ENCODE data around the gene MRGPRG. TPM values are rescaled to one million over a fixed set of nuclear protein-coding genes. Genes with fewer than 3 reads are reported as not detected.

Gene MRGPRG
- total RNA-seq, 1 experiment from 2014 or later: not detected

- Histone ChIP-seq H3K9ac (ENCODE audit: low read length) (no peak overlapping the region), H3K27ac (ENCODE audit: low read depth, low read length) (no peak overlapping the region), H3K4me2 (ENCODE audit: low read length) (no peak overlapping the region), H3K4me1 (ENCODE audit: control insufficient read depth in 1 of 2, insufficient read depth in 2 of 2, low read length in 2 of 2) (no peaks in the 10 kb centered on the region), H4K20me1 (ENCODE audit: insufficient read depth) (no peaks in the 10 kb centered on the region), H3K27me3 (ENCODE audit: insufficient read depth, low read length) (peaks cover 1% of the 10 kb centered on the region; the same call in 1 of the 2 replicates), H3K79me2 (ENCODE audit: insufficient read depth, low read length) (no peaks in the 10 kb centered on the region), H3K9me2 (ENCODE audit: insufficient read depth) (no peaks in the 10 kb centered on the region), H3K36me3 (ENCODE audit: control insufficient read depth in 1 of 2, insufficient read depth in 2 of 2, low read length in 2 of 2) (no peaks in the 10 kb centered on the region), H3K9me3 (ENCODE audit: control insufficient read depth in 1 of 2, insufficient read depth in 1 of 2, low read depth in 1 of 2, low read length in 2 of 2) (no peaks in the 10 kb centered on the region), H3K4me3 (replicated peaks in 1 of 2; ENCODE audit: low read depth in 1 of 2, low read length in 2 of 2) (no peak overlapping the region), H2AFZ (ENCODE audit: low read depth, low read length, poor library complexity, severe bottlenecking) (no peak overlapping the region)
- DNase-seq (ENCODE audit: low read depth, low spot score) (peak; percentile 6), ATAC-seq (peak; percentile 88)
- CTCF ChIA-PET: interaction anchor here (0.7 to 1.2 kb wide), 8 partner anchors 10 to 661 kb away, joined by 3 to 5 read pairs (median 3); no protein-coding TSS in a partner anchor
- intact Hi-C loops (cut with micrococcal nuclease): no loop called here
- RAD21 ChIA-PET (ENCODE audit: low non-redundant PET in 1 of 2, low total read pairs in 2 of 2, uncharacterized antibody in 2 of 2, unreplicated experiment in 2 of 2): no interaction called here
- TF ChIP-seq CTCF (IDR thresholded peaks at IDR 0.05 in 2 of 3, conservative IDR thresholded peaks at IDR 0.05 in 1 of 3; ENCODE audit: borderline replicate concordance in 1 of 3, insufficient read depth in 1 of 3, low read depth in 2 of 3, low read length in 2 of 3): peak; percentile 56 to 75 (median 70); a peak in 5 of 6 replicates
- no peak for TF ChIP-seq JUND (IDR thresholded peaks at IDR 0.05)
- peak; percentile 62 for TF ChIP-seq RAD21 (IDR thresholded peaks at IDR 0.05; ENCODE audit: low read depth)
- POLR2A ChIA-PET: no interaction called here
- BruUV-seq (replicated peaks): no TSS peak
These were observed 23.1 kb downstream of the MRGPRG start for GRCh38 chr11:3195251-3196160.

- no peak overlapping the region for H3K27ac ChIP-seq (ENCODE audit: low read depth, low read length)
- no peak for ATAC-seq
- no peak overlapping the region for H3K9ac ChIP-seq (ENCODE audit: low read length)
- no peak overlapping the region for H2AFZ ChIP-seq (ENCODE audit: low read depth, low read length, poor library complexity, severe bottlenecking)
- H3K4me1 ChIP-seq (ENCODE audit: control insufficient read depth in 1 of 2, insufficient read depth in 2 of 2, low read length in 2 of 2): no peaks in the 10 kb centered on the region
- CTCF ChIA-PET: no interaction called here
- no peaks in the 10 kb centered on the region for H3K9me2 ChIP-seq (ENCODE audit: insufficient read depth)
- H3K4me2 ChIP-seq (ENCODE audit: low read length): no peak overlapping the region
- intact Hi-C loops (cut with micrococcal nuclease): no loop called here
- POLR2A ChIA-PET: no interaction called here
- H3K27me3 ChIP-seq (ENCODE audit: insufficient read depth, low read length): no peaks in the 10 kb centered on the region
- H3K9me3 ChIP-seq (ENCODE audit: control insufficient read depth in 1 of 2, insufficient read depth in 1 of 2, low read depth in 1 of 2, low read length in 2 of 2): no peaks in the 10 kb centered on the region
- DNase-seq (ENCODE audit: low read depth, low spot score): no peak
- no peak for TF ChIP-seq POLR2AphosphoS5 (IDR thresholded peaks at IDR 0.05; ENCODE audit: low read depth, low read length)
- TF ChIP-seq EGR1 (IDR thresholded peaks at IDR 0.05; ENCODE audit: low read depth): no peak
- no peak for TF ChIP-seq EZH2phosphoT487 (IDR thresholded peaks at IDR 0.05; ENCODE audit: borderline replicate concordance)
- TF ChIP-seq SP1 (IDR thresholded peaks at IDR 0.05; ENCODE audit: low read depth): no peak
- TF ChIP-seq POLR2A (IDR thresholded peaks at IDR 0.05; ENCODE audit: borderline replicate concordance, extremely low read depth, insufficient read depth, insufficient read length): no peak
- TF ChIP-seq ELF1 (IDR thresholded peaks at IDR 0.05; ENCODE audit: borderline replicate concordance, low read depth): no peak
- TF ChIP-seq CBX3 (IDR thresholded peaks at IDR 0.05; ENCODE audit: low read depth): no peak
- TF ChIP-seq FOSL1 (IDR thresholded peaks at IDR 0.05; ENCODE audit: low read depth): no peak
- TF ChIP-seq SIN3A (IDR thresholded peaks at IDR 0.05; ENCODE audit: low read depth): no peak
- no peak for TF ChIP-seq CTCF (IDR thresholded peaks at IDR 0.05 in 2 of 3, conservative IDR thresholded peaks at IDR 0.05 in 1 of 3; ENCODE audit: borderline replicate concordance in 1 of 3, insufficient read depth in 1 of 3, low read depth in 2 of 3, low read length in 2 of 3)
- no peaks in the 10 kb centered on the region for H3K79me2 ChIP-seq (ENCODE audit: insufficient read depth, low read length)
- no peaks in the 10 kb centered on the region for H3K36me3 ChIP-seq (ENCODE audit: control insufficient read depth in 1 of 2, insufficient read depth in 2 of 2, low read length in 2 of 2)
- no TSS peak for BruUV-seq (replicated peaks)
- no peak overlapping the region for H3K4me3 ChIP-seq (replicated peaks in 1 of 2; ENCODE audit: low read depth in 1 of 2, low read length in 2 of 2)
- no peaks in the 10 kb centered on the region for H4K20me1 ChIP-seq (ENCODE audit: insufficient read depth)
- RAD21 ChIA-PET (ENCODE audit: low non-redundant PET in 1 of 2, low total read pairs in 2 of 2, uncharacterized antibody in 2 of 2, unreplicated experiment in 2 of 2): no interaction called here
These were observed 24.4 kb downstream of the MRGPRG start for GRCh38 chr11:3194016-3194816.

Measured in HCT116 (cell line).